K562 (cell line): ENCODE data around the gene ZCCHC4. TPM values are rescaled to one million over a fixed set of nuclear protein-coding genes. Genes with fewer than 3 reads are reported as not detected.

Experiments used
- ATAC-seq: fragments of 200-7000 bp; cut with Tn5 transposase; 3 replicates; pipeline ENCODE4 v1.9.1; 2020; ENCODE audit warnings: moderate library complexity
- BruUV-seq: library from RNA; stranded (reverse); fragments of 400-500 nt; replicated peaks from 2 replicates; lab custom pipeline; 2021; lab: Mats Ljungman, UMichigan
- CTCF ChIA-PET: fragments of 300-600 bp; formaldehyde crosslinking; extraction: SDS; loops from one replicate; lab custom pipeline; 2021; ENCODE audit warnings: low intra/inter-chr PET ratio; lab: Yijun Ruan, JAX
- POLR2A ChIA-PET: fragments of 300-600, 350-650 bp; sonication (Branson Sonifier 250); formaldehyde crosslinking; extraction: SDS; loops from one replicate; lab custom pipeline; 2021; ENCODE audit warnings: antibody characterized with exemption, inconsistent platforms; lab: Yijun Ruan, JAX
- DNase-seq, 4 experiments: peaks; one replicate each; pipeline versions ENCODE4 v3.0.0 to v3.0.0-alpha.2; 2011 to 2018; ENCODE audit warnings: low spot score in 3 of 4, mixed read lengths in 3 of 4; ENCODE audit errors: extremely low read depth in 1 of 4
- FAIRE-seq: peaks from 2 replicates; lab custom pipeline; 2011; peaks lifted over from hg19 to GRCh38; lab: Jason Lieb, UNC
- H2AFZ ChIP-seq: 2 replicates; pipeline ENCODE4 v1.6.0; 2011; ENCODE audit warnings: low read depth, low read length, control low read depth, inconsistent platforms
- H3K27ac ChIP-seq: fragments of 200-600 bp; 3 replicates; pipeline ENCODE4 v1.8.0; 2011; ENCODE audit warnings: low read depth, mild to moderate bottlenecking, control low read depth, inconsistent platforms, low read length, moderate library complexity, mixed read lengths; ENCODE audit errors: extremely low read depth
- H3K27me3 ChIP-seq, 2 experiments: fragments of 300-600 bp in 1 of 2; 2 replicates in 1 of 2; 3 replicates in 1 of 2; pipeline versions ENCODE4 v1.6.0 to v1.8.0; 2011; ENCODE audit warnings: inconsistent platforms in 2 of 2, low read length in 2 of 2, mild to moderate bottlenecking in 1 of 2, mixed read lengths in 1 of 2, moderate library complexity in 1 of 2; ENCODE audit not compliant: control insufficient read depth in 2 of 2, insufficient read depth in 2 of 2
- H3K36me3 ChIP-seq: fragments of 300-600 bp; 3 replicates; pipeline ENCODE4 v1.8.0; 2011; ENCODE audit warnings: mild to moderate bottlenecking, low read length, inconsistent platforms; ENCODE audit not compliant: control insufficient read depth, insufficient read depth
- H3K4me1 ChIP-seq, 2 experiments: fragments of 200-600 bp in 1 of 2; replicated peaks in 1 of 2; 2 replicates in 1 of 2; 3 replicates in 1 of 2; pipeline versions ENCODE4 v1.5.1 to v1.8.0; 2011; ENCODE audit warnings: inconsistent platforms in 2 of 2, low read length in 2 of 2, mild to moderate bottlenecking in 1 of 2, mixed read lengths in 1 of 2, moderate library complexity in 1 of 2; ENCODE audit not compliant: control insufficient read depth in 2 of 2, insufficient read depth in 2 of 2
- H3K4me2 ChIP-seq: 2 replicates; pipeline ENCODE4 v1.6.1; 2011; ENCODE audit warnings: low read length, control low read depth, inconsistent platforms, mixed read lengths; ENCODE audit not compliant: insufficient read depth
- H3K4me3 ChIP-seq: fragments of 200-600 bp; sonication (generic), shearing (Covaris generic); 2 replicates; pipeline ENCODE4 v1.5.1; 2016; ENCODE audit warnings: control low read depth, inconsistent platforms
- H3K79me2 ChIP-seq: fragments of 200-600 bp; 3 replicates; pipeline ENCODE4 v1.8.0; 2011; ENCODE audit warnings: low read length, inconsistent platforms; ENCODE audit not compliant: control insufficient read depth, insufficient read depth
- H3K9ac ChIP-seq, 2 experiments: 2 replicates each; pipeline versions ENCODE4 v1.6.0 to v1.6.1; 2011; ENCODE audit warnings: low read depth in 2 of 2, low read length in 2 of 2, control low read depth in 1 of 2, inconsistent platforms in 1 of 2, mild to moderate bottlenecking in 1 of 2, mixed read lengths in 1 of 2; ENCODE audit not compliant: insufficient read depth in 1 of 2
- H3K9me1 ChIP-seq: one replicate; pipeline ENCODE4 v1.6.0; 2011; ENCODE audit warnings: inconsistent platforms, mild to moderate bottlenecking, low read length, moderate library complexity; ENCODE audit not compliant: control insufficient read depth, insufficient read depth
- H3K9me3 ChIP-seq: replicated peaks from 2 replicates; pipeline ENCODE4 v1.5.1; 2011; ENCODE audit warnings: low read depth, low read length, inconsistent platforms; ENCODE audit not compliant: control insufficient read depth, insufficient read depth
- H4K20me1 ChIP-seq: replicated peaks from 2 replicates; pipeline ENCODE4 v1.6.1; 2011; ENCODE audit warnings: low read length, inconsistent platforms, mixed read lengths; ENCODE audit not compliant: control insufficient read depth, insufficient read depth
- ILF3 ChIP-seq: fragments of 450-650 bp; IDR thresholded peaks from 2 replicates; pipeline ENCODE4 v1.6.1; 2018; ENCODE audit warnings: antibody characterized with exemption, mild to moderate bottlenecking, moderate library complexity, borderline replicate concordance
- PRMT5 ChIP-seq: sonication (generic); formaldehyde crosslinking; IDR thresholded peaks from 2 replicates; pipeline ENCODE4 v1.5.0; 2020; ENCODE audit warnings: missing genetic modification reagents
- RBBP5 ChIP-seq: fragments of 200-600 bp; sonication (generic); IDR thresholded peaks from 2 replicates; pipeline ENCODE4 v1.6.1; 2012; ENCODE audit warnings: borderline replicate concordance, mild to moderate bottlenecking, low read length, control low read depth, inconsistent platforms; ENCODE audit not compliant: insufficient read depth, poor library complexity, severe bottlenecking
- RBM15 ChIP-seq: fragments of 200-400 bp; formaldehyde crosslinking; IDR thresholded peaks from 2 replicates; pipeline ENCODE4 v1.6.1; 2018; ENCODE audit warnings: mild to moderate bottlenecking, low read length, moderate library complexity; ENCODE audit not compliant: insufficient read depth
- SREBF1 ChIP-seq: fragments of 150-350 bp; IDR thresholded peaks from 2 replicates; pipeline ENCODE4 v1.6.1; 2014; ENCODE audit warnings: antibody characterized with exemption, low read depth, low read length, borderline replicate concordance
- ZBTB1 ChIP-seq: sonication (generic); formaldehyde crosslinking; IDR thresholded peaks from 2 replicates; pipeline ENCODE4 v1.8.1; 2023; ENCODE audit warnings: missing genetic modification reagents, low read depth, mild to moderate bottlenecking, borderline replicate concordance
- ZEB2 ChIP-seq: fragments of 450-650 bp; IDR thresholded peaks from 2 replicates; pipeline ENCODE4 v1.6.1; 2016
- ZFP30 ChIP-seq: fragments of 250-450 bp; sonication (Bioruptor Pico); IDR thresholded peaks from 2 replicates; pipeline ENCODE4 v1.8.0; 2022; ENCODE audit warnings: moderate library complexity, mild to moderate bottlenecking, inconsistent platforms, borderline replicate concordance
- ZNF57 ChIP-seq: fragments of 450-650 bp; formaldehyde crosslinking; IDR thresholded peaks from 2 replicates; pipeline ENCODE4 v1.4.0; 2020; ENCODE audit warnings: mild to moderate bottlenecking, moderate library complexity
- ZNF695 ChIP-seq: fragments of 450-650 bp; formaldehyde crosslinking; IDR thresholded peaks from 2 replicates; pipeline ENCODE4 v1.4.0; 2020; ENCODE audit warnings: mild to moderate bottlenecking, moderate library complexity
- ZNF699 ChIP-seq: fragments of 250-450 bp; sonication (Bioruptor Pico); IDR thresholded peaks from 2 replicates; pipeline ENCODE4 v1.8.0; 2021; ENCODE audit warnings: mild to moderate bottlenecking, moderate library complexity; ENCODE audit not compliant: insufficient replicate concordance
- WGBS: fragments of 100-300 bp; shearing (Covaris generic); methylation state at CpG from one replicate; pipeline ENCODE4 v1.1.6; 2016; ENCODE audit warnings: low coverage, mixed read lengths; ENCODE audit not compliant: insufficient coverage; ENCODE audit errors: missing lambda C conversion rate; 5-methylcytosine and 5-hydroxymethylcytosine counted together
- in situ Hi-C: fragments of 300-500 bp; cut with MboI; formaldehyde crosslinking; loops from 4 replicates; pipeline ENCODE4 v1.15.0; 2018; ENCODE audit warnings: inconsistent platforms, mixed read lengths
- intact Hi-C: fragments of 100-400 bp; cut with micrococcal nuclease; formaldehyde crosslinking; loops from 2 replicates; pipeline ENCODE4 v1.14.2; 2022
- polyA plus RNA-seq, 8 experiments: library from polyadenylated mRNA; depleted of rRNA in 4 of 8; stranded (reverse) in 5 of 8; unstranded in 3 of 8; fragments of >200 nt; fragmentation: Nextera tagmentation in 2 of 8; fragmentation: Illumina TruSeq in 1 of 8; extraction: Ambion mirVana in 2 of 8; extraction: Trizol in 1 of 8; gene quantifications; 2 replicates each; pipeline versions ENCODE4 v1.2.1 to v1.2.3, GENCODE V29; 2011 to 2014; ENCODE audit warnings: inconsistent platforms in 1 of 8, missing spikeins in 1 of 8
- total RNA-seq, 7 experiments: library from RNA; depleted of rRNA in 6 of 7; stranded (reverse); fragments of >200 nt in 6 of 7; fragmentation: Illumina TruSeq in 2 of 7; extraction: Trizol in 2 of 7; gene quantifications; 2 replicates each; pipeline versions ENCODE4 v1.2.1 to v1.2.3, GENCODE V29; 2011 to 2021; ENCODE audit warnings: low replicate concordance in 1 of 7
- TF ChIP-seq, protein P1 (sequence below): fragments of 250-450 bp; sonication (Bioruptor Pico); IDR thresholded peaks from 2 replicates; pipeline ENCODE4 v1.9.0; 2021; ENCODE audit warnings: mild to moderate bottlenecking, inconsistent platforms
- TF ChIP-seq, protein P2 (sequence below): fragments of 450-650 bp; IDR thresholded peaks from 2 replicates; pipeline ENCODE4 v1.6.1; 2014; ENCODE audit warnings: low read depth, mild to moderate bottlenecking, moderate library complexity, borderline replicate concordance
- TF ChIP-seq, protein P3 (sequence below): sonication (generic); formaldehyde crosslinking; IDR thresholded peaks from 2 replicates; pipeline ENCODE4 v1.8.0; 2022; ENCODE audit warnings: missing genetic modification reagents, mild to moderate bottlenecking, moderate library complexity, borderline replicate concordance
- TF ChIP-seq, protein P4 (sequence below): sonication (generic); formaldehyde crosslinking; IDR thresholded peaks from 2 replicates; pipeline ENCODE4 v1.8.0; 2022; ENCODE audit warnings: missing genetic modification reagents, mild to moderate bottlenecking, borderline replicate concordance
- TF ChIP-seq, protein P5 (sequence below): sonication (generic); formaldehyde crosslinking; IDR thresholded peaks from 2 replicates; pipeline ENCODE4 v1.8.1; 2023; ENCODE audit warnings: mild to moderate bottlenecking, missing genetic modification reagents

ZCCHC4 gene
- total and polyA plus RNA-seq, 9 of the 15 experiments (the other 6 are each of a cell fraction or from before 2014, with no cell fraction given) = 5.3 to 26.1 (median 15.2) TPM

DNA sequence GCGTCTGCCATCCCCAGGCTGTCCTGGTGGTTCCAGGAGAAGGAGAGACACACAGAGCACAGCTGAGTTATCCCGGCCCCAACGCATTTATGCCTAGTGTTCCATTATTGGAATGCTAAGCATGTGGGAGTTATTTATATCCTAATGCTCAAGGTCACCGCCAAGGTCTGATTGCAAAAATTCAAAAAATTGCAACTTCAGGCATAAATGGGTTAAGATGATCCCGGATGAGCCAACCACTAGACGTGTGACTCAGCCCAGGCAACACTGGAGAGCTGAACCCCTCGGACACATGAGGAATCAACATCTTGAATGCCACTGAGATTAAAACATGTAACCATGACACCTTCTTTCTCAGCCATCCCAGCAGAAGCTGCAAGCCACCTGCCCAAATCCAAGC is 3.8 kb upstream of the ZCCHC4 start:
- in situ Hi-C loops = no loop called here
- H3K4me3 ChIP-seq = no peak overlapping the region
- H3K27me3 ChIP-seq = 0 out of 5 replicates have a peak, but pooled peaks cover 0 to 6% of the 10 kb centered on the region in 2 experiments
- peaks cover 12% of the 10 kb centered on the region for H3K79me2 ChIP-seq
- no peak overlapping the region for H2AFZ ChIP-seq
- DNase-seq (no peak), FAIRE-seq (no peak), ATAC-seq (no peak)
- CTCF ChIA-PET = no interaction called here
- H3K4me1 ChIP-seq = peaks cover 9 to 16% of the 10 kb centered on the region in 2 experiments; a peak in 4 of 5 replicates
- intact Hi-C loops = no loop called here
- no peak overlapping the region for H3K4me2 ChIP-seq
- POLR2A ChIA-PET = no interaction called here
- no peaks in the 10 kb centered on the region for H3K9me3 ChIP-seq
- H3K9me1 ChIP-seq = no peaks in the 10 kb centered on the region
- no peaks in the 10 kb centered on the region for H3K36me3 ChIP-seq
- WGBS = 71% methylated on average over 7 of the region's 7 CpGs
- no peaks in the 10 kb centered on the region for H4K20me1 ChIP-seq
- BruUV-seq = no TSS peak
- no peak overlapping the region for H3K9ac ChIP-seq
- no peak overlapping the region for H3K27ac ChIP-seq
- no peak for TF ChIP-seq ZNF699 (CRISPR knock-in tag)
- TF ChIP-seq ZFP30 (CRISPR knock-in tag) = no peak
- TF ChIP-seq ZNF57 = no peak
- TF ChIP-seq, protein P1, sequence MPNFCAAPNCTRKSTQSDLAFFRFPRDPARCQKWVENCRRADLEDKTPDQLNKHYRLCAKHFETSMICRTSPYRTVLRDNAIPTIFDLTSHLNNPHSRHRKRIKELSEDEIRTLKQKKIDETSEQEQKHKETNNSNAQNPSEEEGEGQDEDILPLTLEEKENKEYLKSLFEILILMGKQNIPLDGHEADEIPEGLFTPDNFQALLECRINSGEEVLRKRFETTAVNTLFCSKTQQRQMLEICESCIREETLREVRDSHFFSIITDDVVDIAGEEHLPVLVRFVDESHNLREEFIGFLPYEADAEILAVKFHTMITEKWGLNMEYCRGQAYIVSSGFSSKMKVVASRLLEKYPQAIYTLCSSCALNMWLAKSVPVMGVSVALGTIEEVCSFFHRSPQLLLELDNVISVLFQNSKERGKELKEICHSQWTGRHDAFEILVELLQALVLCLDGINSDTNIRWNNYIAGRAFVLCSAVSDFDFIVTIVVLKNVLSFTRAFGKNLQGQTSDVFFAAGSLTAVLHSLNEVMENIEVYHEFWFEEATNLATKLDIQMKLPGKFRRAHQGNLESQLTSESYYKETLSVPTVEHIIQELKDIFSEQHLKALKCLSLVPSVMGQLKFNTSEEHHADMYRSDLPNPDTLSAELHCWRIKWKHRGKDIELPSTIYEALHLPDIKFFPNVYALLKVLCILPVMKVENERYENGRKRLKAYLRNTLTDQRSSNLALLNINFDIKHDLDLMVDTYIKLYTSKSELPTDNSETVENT (CRISPR knock-in tag) = no peak
- TF ChIP-seq, protein P2, sequence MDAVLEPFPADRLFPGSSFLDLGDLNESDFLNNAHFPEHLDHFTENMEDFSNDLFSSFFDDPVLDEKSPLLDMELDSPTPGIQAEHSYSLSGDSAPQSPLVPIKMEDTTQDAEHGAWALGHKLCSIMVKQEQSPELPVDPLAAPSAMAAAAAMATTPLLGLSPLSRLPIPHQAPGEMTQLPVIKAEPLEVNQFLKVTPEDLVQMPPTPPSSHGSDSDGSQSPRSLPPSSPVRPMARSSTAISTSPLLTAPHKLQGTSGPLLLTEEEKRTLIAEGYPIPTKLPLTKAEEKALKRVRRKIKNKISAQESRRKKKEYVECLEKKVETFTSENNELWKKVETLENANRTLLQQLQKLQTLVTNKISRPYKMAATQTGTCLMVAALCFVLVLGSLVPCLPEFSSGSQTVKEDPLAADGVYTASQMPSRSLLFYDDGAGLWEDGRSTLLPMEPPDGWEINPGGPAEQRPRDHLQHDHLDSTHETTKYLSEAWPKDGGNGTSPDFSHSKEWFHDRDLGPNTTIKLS = no peak
- TF ChIP-seq RBBP5 = no peak
- TF ChIP-seq ZBTB1 = no peak
- TF ChIP-seq ILF3 = no peak
- TF ChIP-seq, protein P3, sequence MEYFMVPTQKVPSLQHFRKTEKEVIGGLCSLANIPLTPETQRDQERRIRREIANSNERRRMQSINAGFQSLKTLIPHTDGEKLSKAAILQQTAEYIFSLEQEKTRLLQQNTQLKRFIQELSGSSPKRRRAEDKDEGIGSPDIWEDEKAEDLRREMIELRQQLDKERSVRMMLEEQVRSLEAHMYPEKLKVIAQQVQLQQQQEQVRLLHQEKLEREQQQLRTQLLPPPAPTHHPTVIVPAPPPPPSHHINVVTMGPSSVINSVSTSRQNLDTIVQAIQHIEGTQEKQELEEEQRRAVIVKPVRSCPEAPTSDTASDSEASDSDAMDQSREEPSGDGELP (CRISPR knock-in tag) = no peak
- TF ChIP-seq RBM15 = no peak
- TF ChIP-seq, protein P4, sequence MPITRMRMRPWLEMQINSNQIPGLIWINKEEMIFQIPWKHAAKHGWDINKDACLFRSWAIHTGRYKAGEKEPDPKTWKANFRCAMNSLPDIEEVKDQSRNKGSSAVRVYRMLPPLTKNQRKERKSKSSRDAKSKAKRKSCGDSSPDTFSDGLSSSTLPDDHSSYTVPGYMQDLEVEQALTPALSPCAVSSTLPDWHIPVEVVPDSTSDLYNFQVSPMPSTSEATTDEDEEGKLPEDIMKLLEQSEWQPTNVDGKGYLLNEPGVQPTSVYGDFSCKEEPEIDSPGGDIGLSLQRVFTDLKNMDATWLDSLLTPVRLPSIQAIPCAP = no peak
- TF ChIP-seq SREBF1 = no peak
- TF ChIP-seq, protein P5, sequence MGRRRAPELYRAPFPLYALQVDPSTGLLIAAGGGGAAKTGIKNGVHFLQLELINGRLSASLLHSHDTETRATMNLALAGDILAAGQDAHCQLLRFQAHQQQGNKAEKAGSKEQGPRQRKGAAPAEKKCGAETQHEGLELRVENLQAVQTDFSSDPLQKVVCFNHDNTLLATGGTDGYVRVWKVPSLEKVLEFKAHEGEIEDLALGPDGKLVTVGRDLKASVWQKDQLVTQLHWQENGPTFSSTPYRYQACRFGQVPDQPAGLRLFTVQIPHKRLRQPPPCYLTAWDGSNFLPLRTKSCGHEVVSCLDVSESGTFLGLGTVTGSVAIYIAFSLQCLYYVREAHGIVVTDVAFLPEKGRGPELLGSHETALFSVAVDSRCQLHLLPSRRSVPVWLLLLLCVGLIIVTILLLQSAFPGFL (CRISPR knock-in tag) = no peak
- no peak for TF ChIP-seq ZEB2
- no peak for TF ChIP-seq PRMT5
- TF ChIP-seq ZNF695 = no peak
